Peyer's patch (tissue), 4 donors: ENCODE measurements around the gene MCAT.

ENCODE experiments used
- CTCF ChIP-seq, 6 experiments: fragments of 450-650 bp in 4 of 6; fragments of 200-600 bp in 2 of 6; sonication (generic) in 1 of 6; IDR thresholded peaks; one replicate each; pipeline ENCODE4 v1.5.1; 2017 to 2019; ENCODE audit warnings: antibody characterized with exemption in 6 of 6, mild to moderate bottlenecking in 3 of 6, moderate library complexity in 1 of 6
- POLR2A ChIP-seq, 2 donors: fragments of 450-650 bp; IDR thresholded peaks; one replicate each; pipeline ENCODE4 v1.5.1; 2017; ENCODE audit warnings: antibody characterized with exemption in 2 of 2, mild to moderate bottlenecking in 2 of 2, moderate library complexity in 2 of 2

- TF ChIP-seq CTCF (IDR thresholded peaks at IDR 0.05) (no peak), POLR2A (IDR thresholded peaks at IDR 0.05) (no peak)
Measured at GRCh38 chr22:43172191-43172590, 29.0 kb upstream of the MCAT start.
